NCI-H1092 treated with DMSO at 0.1 percent for 48 hours (cell line): Measurements from ENCODE around the gene SPDYE1.

Source experiments
- DNase-seq: peaks from one replicate; lab custom pipeline; 2025; lab: John Stamatoyannopoulos, UW

Gene SPDYE1

GRCh38 chr7:44044315-44045225 lies 46.9 kb downstream of the SPDYE1 start, which contains the start of gene DBNL:
Gene DBNL (plus strand): TSS chr7:44044702. CDS start chr7:44044738, 36 bp downstream.
- DNase-seq: peak; percentile 91

- no peak for DNase-seq
These were observed 47.7 kb downstream of the SPDYE1 start for GRCh38 chr7:44045226-44046014.

GRCh38 chr7:44046321-44047061 lies 48.8 kb downstream of the SPDYE1 start:
- no peak for DNase-seq

GRCh38 chr7:44048031-44048795 lies 50.5 kb downstream of the SPDYE1 start:
- no peak for DNase-seq

GRCh38 chr7:44050121-44050914 lies 52.6 kb downstream of the SPDYE1 start:
- DNase-seq: no peak

- DNase-seq: no peak
These were observed 53.3 kb downstream of the SPDYE1 start for GRCh38 chr7:44050915-44051560.

- no peak for DNase-seq
These were observed 54.0 kb downstream of the SPDYE1 start for GRCh38 chr7:44051611-44052220.

- no peak for DNase-seq
These were observed 55.2 kb downstream of the SPDYE1 start for GRCh38 chr7:44052771-44053365.

GRCh38 chr7:44056681-44057080 lies 59.0 kb downstream of the SPDYE1 start:
- no peak for DNase-seq

- DNase-seq: no peak
These were observed 59.6 kb downstream of the SPDYE1 start for GRCh38 chr7:44057181-44057848.

- no peak for DNase-seq
These were observed 60.4 kb downstream of the SPDYE1 start for GRCh38 chr7:44057849-44058758.

- no peak for DNase-seq
These were observed 61.1 kb downstream of the SPDYE1 start for GRCh38 chr7:44058759-44059218.

GRCh38 chr7:44059219-44060090 lies 61.8 kb downstream of the SPDYE1 start:
- no peak for DNase-seq
